ENCODE measurements around the gene ZMAT5.

Gene ZMAT5

GRCh38 chr22:29811377-29811776 is 44.6 kb upstream of the ZMAT5 start:
- TF ChIP-seq CTCF (IDR thresholded peaks at IDR 0.05; ENCODE audit: borderline replicate concordance, insufficient read depth, low read depth, low read length): no peak
- no peak overlapping the region for H3K4me3 ChIP-seq (ENCODE audit: low read depth, low read length)

- no peak overlapping the region for H3K4me3 ChIP-seq (ENCODE audit: low read depth, low read length)
- no peak for TF ChIP-seq CTCF (IDR thresholded peaks at IDR 0.05; ENCODE audit: borderline replicate concordance, insufficient read depth, low read depth, low read length)
Measured at GRCh38 chr22:29810216-29810615, 43.4 kb upstream of the ZMAT5 start.

GRCh38 chr22:29806196-29806595 is 39.4 kb upstream of the ZMAT5 start:
- TF ChIP-seq CTCF (IDR thresholded peaks at IDR 0.05; ENCODE audit: borderline replicate concordance, insufficient read depth, low read depth, low read length): no peak
- no peak overlapping the region for H3K4me3 ChIP-seq (ENCODE audit: low read depth, low read length)

GRCh38 chr22:29804985-29805384 is 38.2 kb upstream of the ZMAT5 start:
- no peak for TF ChIP-seq CTCF (IDR thresholded peaks at IDR 0.05; ENCODE audit: borderline replicate concordance, insufficient read depth, low read depth, low read length)

GRCh38 chr22:29803190-29803589 is 36.4 kb upstream of the ZMAT5 start:
- no peak for TF ChIP-seq CTCF (IDR thresholded peaks at IDR 0.05; ENCODE audit: borderline replicate concordance, insufficient read depth, low read depth, low read length)
- no peak overlapping the region for H3K4me3 ChIP-seq (ENCODE audit: low read depth, low read length)

More at GRCh38 chr22:29804985-29805384, 38.2 kb upstream of the ZMAT5 start:
- no peak overlapping the region for H3K4me3 ChIP-seq (ENCODE audit: low read depth, low read length)

- no peak overlapping the region for H3K4me3 ChIP-seq (ENCODE audit: low read depth, low read length)
- no peak for TF ChIP-seq CTCF (IDR thresholded peaks at IDR 0.05; ENCODE audit: borderline replicate concordance, insufficient read depth, low read depth, low read length)
Measured at GRCh38 chr22:29801796-29802195, 35.0 kb upstream of the ZMAT5 start.

- no peak overlapping the region for H3K4me3 ChIP-seq (ENCODE audit: low read depth, low read length)
- no peak for TF ChIP-seq CTCF (IDR thresholded peaks at IDR 0.05; ENCODE audit: borderline replicate concordance, insufficient read depth, low read depth, low read length)
Measured at GRCh38 chr22:29801153-29801552, 34.3 kb upstream of the ZMAT5 start.
